WTC11 (cell line): Measurements from ENCODE around the gene FIZ1.

Source experiments
- CBFB ChIP-seq: sonication (generic); formaldehyde crosslinking; IDR thresholded peaks from 2 replicates; pipeline ENCODE4 v1.8.1; 2022; ENCODE audit warnings: mild to moderate bottlenecking, low read depth, missing genetic modification reagents
- FOXP1 ChIP-seq: sonication (generic); formaldehyde crosslinking; IDR thresholded peaks from 2 replicates; pipeline ENCODE4 v1.8.0; 2022; ENCODE audit warnings: missing genetic modification reagents, mild to moderate bottlenecking, moderate library complexity, borderline replicate concordance
- NFE2L1 ChIP-seq: sonication (generic); formaldehyde crosslinking; IDR thresholded peaks from 2 replicates; pipeline ENCODE4 v1.8.1; 2023; ENCODE audit warnings: missing genetic modification reagents
- NR3C1 ChIP-seq: sonication (generic); formaldehyde crosslinking; conservative IDR thresholded peaks from 2 replicates; pipeline ENCODE4 v1.8.1; 2023; ENCODE audit warnings: low read depth, mild to moderate bottlenecking, missing genetic modification reagents
- RORB ChIP-seq: fragments of 250-450 bp; sonication (Bioruptor Pico); IDR thresholded peaks from 2 replicates; pipeline ENCODE4 v1.9.0; 2021; ENCODE audit warnings: mild to moderate bottlenecking
- SMAD3 ChIP-seq: sonication (generic); formaldehyde crosslinking; IDR thresholded peaks from 2 replicates; pipeline ENCODE4 v1.8.0; 2022; ENCODE audit warnings: missing genetic modification reagents, mild to moderate bottlenecking, borderline replicate concordance
- ZNF219 ChIP-seq: sonication (generic); formaldehyde crosslinking; IDR thresholded peaks from 2 replicates; pipeline ENCODE4 v1.8.0; 2023; ENCODE audit warnings: missing genetic modification reagents, mild to moderate bottlenecking, borderline replicate concordance
- ZNF263 ChIP-seq: sonication (generic); formaldehyde crosslinking; IDR thresholded peaks from 2 replicates; pipeline ENCODE4 v1.8.1; 2022; ENCODE audit warnings: low read depth, mild to moderate bottlenecking, moderate library complexity, missing genetic modification reagents
- TF ChIP-seq, protein P1 (sequence below): fragments of 200-600 bp; IDR thresholded peaks from 2 replicates; pipeline ENCODE4 v1.8.0; 2022; ENCODE audit warnings: antibody characterized with exemption
- TF ChIP-seq, protein P2 (sequence below): sonication (generic); formaldehyde crosslinking; IDR thresholded peaks from 2 replicates; pipeline ENCODE4 v1.8.0; 2022; ENCODE audit warnings: mild to moderate bottlenecking, missing genetic modification reagents
- TF ChIP-seq, protein P3 (sequence below): sonication (generic); formaldehyde crosslinking; IDR thresholded peaks from 2 replicates; pipeline ENCODE4 v1.8.1; 2023; ENCODE audit warnings: mild to moderate bottlenecking, missing genetic modification reagents
- TF ChIP-seq, protein P4 (sequence below): sonication (generic); formaldehyde crosslinking; IDR thresholded peaks from 2 replicates; pipeline ENCODE4 v1.8.1; 2022; ENCODE audit warnings: low read depth, mild to moderate bottlenecking, moderate library complexity, missing genetic modification reagents, borderline replicate concordance
- TF ChIP-seq, protein P5 (sequence below): sonication (generic); formaldehyde crosslinking; IDR thresholded peaks from 2 replicates; pipeline ENCODE4 v1.8.0; 2022; ENCODE audit warnings: mild to moderate bottlenecking, missing genetic modification reagents
- TF ChIP-seq, protein P6 (sequence below): fragments of 250-450 bp; sonication (Bioruptor Pico); IDR thresholded peaks from 2 replicates; pipeline ENCODE4 v1.8.0; 2021; ENCODE audit warnings: mild to moderate bottlenecking

DNA sequence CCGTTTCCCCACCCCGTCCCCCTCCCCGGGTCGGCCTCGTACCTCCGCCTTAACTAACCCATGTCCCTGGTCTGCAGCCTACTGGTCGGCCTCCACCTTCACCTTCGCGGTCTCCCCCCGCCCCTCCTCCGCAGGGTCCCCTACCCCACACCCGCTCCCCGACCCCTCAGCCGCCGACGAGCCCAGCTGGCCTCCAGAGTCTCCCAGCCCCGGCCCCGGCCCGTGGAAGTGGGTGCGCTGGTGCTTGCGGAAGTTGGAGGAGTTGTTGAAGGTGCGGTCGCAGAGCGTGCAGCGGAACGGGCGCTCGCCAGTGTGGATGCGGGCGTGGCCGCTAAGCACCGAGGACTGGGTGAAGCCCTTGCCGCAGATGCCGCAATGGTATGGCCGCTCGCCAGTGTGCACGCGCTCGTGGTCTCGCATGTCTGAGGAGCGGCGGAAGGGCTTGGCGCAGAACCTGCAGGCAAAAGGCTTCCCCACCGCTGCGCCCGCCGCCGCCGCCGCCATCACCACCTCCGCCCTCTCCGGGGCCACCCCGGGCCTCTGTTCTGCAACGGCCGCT, 22.4 kb upstream of the FIZ1 start:
- TF ChIP-seq, protein P1, sequence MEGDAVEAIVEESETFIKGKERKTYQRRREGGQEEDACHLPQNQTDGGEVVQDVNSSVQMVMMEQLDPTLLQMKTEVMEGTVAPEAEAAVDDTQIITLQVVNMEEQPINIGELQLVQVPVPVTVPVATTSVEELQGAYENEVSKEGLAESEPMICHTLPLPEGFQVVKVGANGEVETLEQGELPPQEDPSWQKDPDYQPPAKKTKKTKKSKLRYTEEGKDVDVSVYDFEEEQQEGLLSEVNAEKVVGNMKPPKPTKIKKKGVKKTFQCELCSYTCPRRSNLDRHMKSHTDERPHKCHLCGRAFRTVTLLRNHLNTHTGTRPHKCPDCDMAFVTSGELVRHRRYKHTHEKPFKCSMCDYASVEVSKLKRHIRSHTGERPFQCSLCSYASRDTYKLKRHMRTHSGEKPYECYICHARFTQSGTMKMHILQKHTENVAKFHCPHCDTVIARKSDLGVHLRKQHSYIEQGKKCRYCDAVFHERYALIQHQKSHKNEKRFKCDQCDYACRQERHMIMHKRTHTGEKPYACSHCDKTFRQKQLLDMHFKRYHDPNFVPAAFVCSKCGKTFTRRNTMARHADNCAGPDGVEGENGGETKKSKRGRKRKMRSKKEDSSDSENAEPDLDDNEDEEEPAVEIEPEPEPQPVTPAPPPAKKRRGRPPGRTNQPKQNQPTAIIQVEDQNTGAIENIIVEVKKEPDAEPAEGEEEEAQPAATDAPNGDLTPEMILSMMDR, result no peak
- TF ChIP-seq NR3C1 (CRISPR knock-in tag) (no peak), SMAD3 (CRISPR knock-in tag) (no peak), NFE2L1 (CRISPR knock-in tag) (no peak), ZNF263 (CRISPR knock-in tag) (no peak), FOXP1 (CRISPR knock-in tag) (no peak), ZNF219 (CRISPR knock-in tag) (no peak), CBFB (CRISPR knock-in tag) (no peak), RORB (CRISPR knock-in tag) (no peak)
- TF ChIP-seq, protein P2, sequence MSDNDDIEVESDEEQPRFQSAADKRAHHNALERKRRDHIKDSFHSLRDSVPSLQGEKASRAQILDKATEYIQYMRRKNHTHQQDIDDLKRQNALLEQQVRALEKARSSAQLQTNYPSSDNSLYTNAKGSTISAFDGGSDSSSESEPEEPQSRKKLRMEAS (CRISPR knock-in tag), result no peak
- TF ChIP-seq, protein P3, sequence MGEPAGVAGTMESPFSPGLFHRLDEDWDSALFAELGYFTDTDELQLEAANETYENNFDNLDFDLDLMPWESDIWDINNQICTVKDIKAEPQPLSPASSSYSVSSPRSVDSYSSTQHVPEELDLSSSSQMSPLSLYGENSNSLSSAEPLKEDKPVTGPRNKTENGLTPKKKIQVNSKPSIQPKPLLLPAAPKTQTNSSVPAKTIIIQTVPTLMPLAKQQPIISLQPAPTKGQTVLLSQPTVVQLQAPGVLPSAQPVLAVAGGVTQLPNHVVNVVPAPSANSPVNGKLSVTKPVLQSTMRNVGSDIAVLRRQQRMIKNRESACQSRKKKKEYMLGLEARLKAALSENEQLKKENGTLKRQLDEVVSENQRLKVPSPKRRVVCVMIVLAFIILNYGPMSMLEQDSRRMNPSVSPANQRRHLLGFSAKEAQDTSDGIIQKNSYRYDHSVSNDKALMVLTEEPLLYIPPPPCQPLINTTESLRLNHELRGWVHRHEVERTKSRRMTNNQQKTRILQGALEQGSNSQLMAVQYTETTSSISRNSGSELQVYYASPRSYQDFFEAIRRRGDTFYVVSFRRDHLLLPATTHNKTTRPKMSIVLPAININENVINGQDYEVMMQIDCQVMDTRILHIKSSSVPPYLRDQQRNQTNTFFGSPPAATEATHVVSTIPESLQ (CRISPR knock-in tag), result no peak
- TF ChIP-seq, protein P4, sequence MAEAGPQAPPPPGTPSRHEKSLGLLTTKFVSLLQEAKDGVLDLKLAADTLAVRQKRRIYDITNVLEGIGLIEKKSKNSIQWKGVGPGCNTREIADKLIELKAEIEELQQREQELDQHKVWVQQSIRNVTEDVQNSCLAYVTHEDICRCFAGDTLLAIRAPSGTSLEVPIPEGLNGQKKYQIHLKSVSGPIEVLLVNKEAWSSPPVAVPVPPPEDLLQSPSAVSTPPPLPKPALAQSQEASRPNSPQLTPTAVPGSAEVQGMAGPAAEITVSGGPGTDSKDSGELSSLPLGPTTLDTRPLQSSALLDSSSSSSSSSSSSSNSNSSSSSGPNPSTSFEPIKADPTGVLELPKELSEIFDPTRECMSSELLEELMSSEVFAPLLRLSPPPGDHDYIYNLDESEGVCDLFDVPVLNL (CRISPR knock-in tag), result no peak
- TF ChIP-seq, protein P5, sequence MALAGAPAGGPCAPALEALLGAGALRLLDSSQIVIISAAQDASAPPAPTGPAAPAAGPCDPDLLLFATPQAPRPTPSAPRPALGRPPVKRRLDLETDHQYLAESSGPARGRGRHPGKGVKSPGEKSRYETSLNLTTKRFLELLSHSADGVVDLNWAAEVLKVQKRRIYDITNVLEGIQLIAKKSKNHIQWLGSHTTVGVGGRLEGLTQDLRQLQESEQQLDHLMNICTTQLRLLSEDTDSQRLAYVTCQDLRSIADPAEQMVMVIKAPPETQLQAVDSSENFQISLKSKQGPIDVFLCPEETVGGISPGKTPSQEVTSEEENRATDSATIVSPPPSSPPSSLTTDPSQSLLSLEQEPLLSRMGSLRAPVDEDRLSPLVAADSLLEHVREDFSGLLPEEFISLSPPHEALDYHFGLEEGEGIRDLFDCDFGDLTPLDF (CRISPR knock-in tag), result no peak
- TF ChIP-seq, protein P6, sequence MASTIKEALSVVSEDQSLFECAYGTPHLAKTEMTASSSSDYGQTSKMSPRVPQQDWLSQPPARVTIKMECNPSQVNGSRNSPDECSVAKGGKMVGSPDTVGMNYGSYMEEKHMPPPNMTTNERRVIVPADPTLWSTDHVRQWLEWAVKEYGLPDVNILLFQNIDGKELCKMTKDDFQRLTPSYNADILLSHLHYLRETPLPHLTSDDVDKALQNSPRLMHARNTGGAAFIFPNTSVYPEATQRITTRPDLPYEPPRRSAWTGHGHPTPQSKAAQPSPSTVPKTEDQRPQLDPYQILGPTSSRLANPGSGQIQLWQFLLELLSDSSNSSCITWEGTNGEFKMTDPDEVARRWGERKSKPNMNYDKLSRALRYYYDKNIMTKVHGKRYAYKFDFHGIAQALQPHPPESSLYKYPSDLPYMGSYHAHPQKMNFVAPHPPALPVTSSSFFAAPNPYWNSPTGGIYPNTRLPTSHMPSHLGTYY, result no peak
